CD4-positive, CD25-positive, alpha-beta regulatory T cell (primary cell): ENCODE results near the gene GJB2. TPM values are rescaled to one million over a fixed set of nuclear protein-coding genes. Genes with fewer than 3 reads are reported as not detected.

Source experiments
- ATAC-seq, 2 donors: fragments of 150-1000 bp; cut with Tn5 transposase; one replicate each; pipeline ENCODE4 v1.10.0; 2021; ENCODE audit warnings: low read depth in 2 of 2, moderate number of reproducible peaks in 2 of 2, moderate library complexity in 1 of 2
- DNase-seq, 3 donors: peaks; one replicate each; pipeline versions ENCODE4 v3.0.0 to v3.0.0-alpha.2; 2012 to 2022; ENCODE audit warnings: mixed read lengths in 1 of 3
- H3K27ac ChIP-seq: one replicate; pipeline ENCODE4 v1.7.0; 2013; ENCODE audit warnings: mild to moderate bottlenecking, low read length; ENCODE audit not compliant: insufficient read depth, poor library complexity, severe bottlenecking
- H3K27me3 ChIP-seq: one replicate; pipeline ENCODE4 v1.7.0; 2013; ENCODE audit warnings: low read length; ENCODE audit not compliant: control insufficient read depth, insufficient read depth
- H3K36me3 ChIP-seq: one replicate; pipeline ENCODE4 v1.7.0; 2013; ENCODE audit warnings: mild to moderate bottlenecking, low read length, moderate library complexity; ENCODE audit not compliant: control insufficient read depth, insufficient read depth
- H3K4me1 ChIP-seq: 2 replicates; pipeline ENCODE4 v1.7.0; 2013; ENCODE audit warnings: mild to moderate bottlenecking, low read length; ENCODE audit not compliant: insufficient read depth, control insufficient read depth, poor library complexity, severe bottlenecking
- H3K4me3 ChIP-seq: one replicate; pipeline ENCODE4 v1.7.0; 2013; ENCODE audit warnings: low read depth, mild to moderate bottlenecking, low read length, moderate library complexity
- H3K9me3 ChIP-seq, 2 experiments: 1 replicate in 1 of 2; 2 replicates in 1 of 2; pipeline ENCODE4 v1.7.0; 2013; ENCODE audit warnings: low read length in 2 of 2, mild to moderate bottlenecking in 1 of 2, moderate library complexity in 1 of 2; ENCODE audit not compliant: control insufficient read depth in 2 of 2
- H3K27ac Mint-ChIP-seq, 3 donors: one replicate each; pipeline ENCODE4 v1.8.0; 2020 to 2022; ENCODE audit warnings: mild to moderate bottlenecking in 3 of 3, mixed read lengths in 3 of 3, moderate library complexity in 2 of 3
- H3K27me3 Mint-ChIP-seq: one replicate; pipeline ENCODE4 v1.8.0; 2022; ENCODE audit warnings: mild to moderate bottlenecking, mixed read lengths
- H3K36me3 Mint-ChIP-seq: one replicate; pipeline ENCODE4 v1.8.0; 2020; ENCODE audit warnings: mixed read lengths
- H3K4me1 Mint-ChIP-seq, 4 donors: one replicate each; pipeline ENCODE4 v1.8.0; 2020 to 2022; ENCODE audit warnings: mixed read lengths in 4 of 4, mild to moderate bottlenecking in 1 of 4
- H3K4me3 Mint-ChIP-seq, 4 donors: one replicate each; pipeline ENCODE4 v1.8.0; 2020 to 2022; ENCODE audit warnings: mild to moderate bottlenecking in 4 of 4, mixed read lengths in 4 of 4, moderate library complexity in 3 of 4
- H3K9me3 Mint-ChIP-seq, 7 donors: one replicate each; pipeline ENCODE4 v1.8.0; 2020 to 2022; ENCODE audit warnings: mixed read lengths in 7 of 7, mild to moderate bottlenecking in 3 of 7, moderate library complexity in 2 of 7
- polyA plus RNA-seq, 4 donors: library from polyadenylated mRNA; unstranded; fragments of 300-500 nt; fragmentation: Illumina TruSeq; gene quantifications; one replicate each; pipeline ENCODE4 v1.2.3, GENCODE V29; 2021
- total RNA-seq: library from RNA; stranded (reverse); gene quantifications from one replicate; pipeline ENCODE4 v1.2.3, GENCODE V29; 2022

GJB2 gene
- total and polyA plus RNA-seq, 5 donors from 2014 or later = not detected

DNA sequence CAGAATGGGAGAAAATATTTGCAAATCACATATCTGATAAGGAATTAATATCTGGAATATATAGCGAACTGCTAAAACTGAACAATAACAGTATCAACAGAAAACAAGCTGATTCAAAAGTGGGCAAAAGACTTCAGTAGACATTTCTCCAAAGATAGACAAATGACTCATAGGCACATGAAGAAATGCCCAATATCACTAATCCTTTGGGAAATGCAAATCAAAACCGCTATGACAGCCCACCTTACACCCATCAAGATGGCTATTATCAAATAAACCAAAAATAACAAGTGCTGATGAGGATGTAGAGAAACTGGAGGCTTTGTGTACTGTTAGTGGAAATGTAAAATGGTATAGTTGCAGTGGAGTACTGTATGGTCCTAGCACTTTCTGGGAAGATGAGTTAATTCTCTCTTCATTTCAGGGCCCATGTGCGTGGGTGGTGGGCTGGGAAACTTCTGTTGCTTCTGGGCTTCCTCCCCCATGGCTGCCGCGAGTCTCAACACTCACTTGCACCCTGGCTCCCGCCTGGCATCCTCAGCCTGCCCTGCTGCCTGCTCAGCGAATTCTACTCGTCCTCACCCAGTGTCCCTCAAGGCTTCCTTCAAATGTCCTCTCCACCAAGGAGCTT, 19.5 kb downstream of the GJB2 start:
- Mint-ChIP-seq H3K27me3 (peaks cover 51% of the 10 kb centered on the region), H3K4me3 (no peak overlapping the region), H3K4me1 (peaks cover 7 to 18% (median 9%) of the 10 kb centered on the region in 4 donors), H3K27ac (no peak overlapping the region), H3K9me3 (no peaks in the 10 kb centered on the region), H3K36me3 (peaks cover 3% of the 10 kb centered on the region)
- Histone ChIP-seq H3K27ac (no peak overlapping the region), H3K27me3 (peaks cover 5% of the 10 kb centered on the region), H3K4me3 (no peak overlapping the region), H3K36me3 (no peaks in the 10 kb centered on the region), H3K9me3 (no peaks in the 10 kb centered on the region), H3K4me1 (peaks cover 3% of the 10 kb centered on the region)
- DNase-seq = no peak
- ATAC-seq = no peak

DNA sequence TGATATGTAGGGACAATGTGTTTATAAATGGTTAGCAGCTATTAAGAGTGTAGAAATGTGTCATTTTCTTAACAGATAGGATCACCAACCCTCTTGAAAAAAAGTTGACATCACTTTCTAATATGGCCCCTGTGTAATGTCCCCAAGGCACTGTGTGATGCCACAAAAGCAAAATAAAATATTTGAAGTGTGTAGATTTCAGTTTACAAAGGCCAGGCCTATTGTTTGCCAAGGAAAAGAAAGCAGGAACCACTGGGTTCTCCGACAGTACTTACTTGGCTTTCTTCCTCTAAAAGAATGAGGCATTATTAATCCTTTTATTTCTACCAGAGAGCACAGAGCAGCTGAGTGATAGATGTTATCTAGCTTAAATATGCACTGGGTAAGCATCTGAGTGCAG, 21.4 kb downstream of the GJB2 start:
- no peak overlapping the region for H3K27ac Mint-ChIP-seq
- peaks cover 42% of the 10 kb centered on the region for H3K27me3 Mint-ChIP-seq
- no peak for ATAC-seq
- peaks cover 7 to 14% (median 9%) of the 10 kb centered on the region in 4 donors for H3K4me1 Mint-ChIP-seq
- peaks cover 3% of the 10 kb centered on the region for H3K36me3 Mint-ChIP-seq
- H3K9me3 Mint-ChIP-seq = no peaks in the 10 kb centered on the region
- Histone ChIP-seq H3K27me3 (peaks cover 10% of the 10 kb centered on the region), H3K4me3 (no peak overlapping the region), H3K36me3 (no peaks in the 10 kb centered on the region), H3K9me3 (no peaks in the 10 kb centered on the region), H3K4me1 (peaks cover 3% of the 10 kb centered on the region), H3K27ac (no peak overlapping the region)
- no peak for DNase-seq
- no peak overlapping the region for H3K4me3 Mint-ChIP-seq

- no peaks in the 10 kb centered on the region for H3K9me3 ChIP-seq
- peaks cover 39% of the 10 kb centered on the region for H3K27me3 Mint-ChIP-seq
- H3K36me3 ChIP-seq = no peaks in the 10 kb centered on the region
- no peaks in the 10 kb centered on the region for H3K9me3 Mint-ChIP-seq
- no peak overlapping the region for H3K27ac Mint-ChIP-seq
- H3K36me3 Mint-ChIP-seq = no peaks in the 10 kb centered on the region
- H3K4me1 ChIP-seq = peaks cover 3% of the 10 kb centered on the region
- DNase-seq (no peak), ATAC-seq (no peak)
- H3K27ac ChIP-seq = no peak overlapping the region
- no peak overlapping the region for H3K4me3 Mint-ChIP-seq
- peaks cover 12% of the 10 kb centered on the region for H3K27me3 ChIP-seq
- H3K4me3 ChIP-seq = no peak overlapping the region
- H3K4me1 Mint-ChIP-seq = peaks cover 5 to 13% (median 9%) of the 10 kb centered on the region in 4 donors
Measured at GRCh38 chr13:20170921-20171320, 21.8 kb downstream of the GJB2 start.

- DNase-seq = no peak
- H3K36me3 Mint-ChIP-seq = no peaks in the 10 kb centered on the region
- H3K27me3 ChIP-seq = peaks cover 8% of the 10 kb centered on the region
- peaks cover 2 to 3% (median 2%) of the 10 kb centered on the region in 4 donors for H3K4me1 Mint-ChIP-seq
- H3K4me1 ChIP-seq = peaks cover 2% of the 10 kb centered on the region
- no peak overlapping the region for H3K27ac ChIP-seq
- H3K9me3 Mint-ChIP-seq = peaks cover 0 to 1% (median 0%) of the 10 kb centered on the region in 7 donors
- H3K27me3 Mint-ChIP-seq = peaks cover 47% of the 10 kb centered on the region
- ATAC-seq = no peak
- no peaks in the 10 kb centered on the region for H3K36me3 ChIP-seq
- H3K9me3 ChIP-seq = no peaks in the 10 kb centered on the region
- H3K4me3 ChIP-seq = no peak overlapping the region
- no peak overlapping the region for H3K4me3 Mint-ChIP-seq
- no peak overlapping the region for H3K27ac Mint-ChIP-seq
Measured at GRCh38 chr13:20168396-20168795, 24.3 kb downstream of the GJB2 start.

DNA sequence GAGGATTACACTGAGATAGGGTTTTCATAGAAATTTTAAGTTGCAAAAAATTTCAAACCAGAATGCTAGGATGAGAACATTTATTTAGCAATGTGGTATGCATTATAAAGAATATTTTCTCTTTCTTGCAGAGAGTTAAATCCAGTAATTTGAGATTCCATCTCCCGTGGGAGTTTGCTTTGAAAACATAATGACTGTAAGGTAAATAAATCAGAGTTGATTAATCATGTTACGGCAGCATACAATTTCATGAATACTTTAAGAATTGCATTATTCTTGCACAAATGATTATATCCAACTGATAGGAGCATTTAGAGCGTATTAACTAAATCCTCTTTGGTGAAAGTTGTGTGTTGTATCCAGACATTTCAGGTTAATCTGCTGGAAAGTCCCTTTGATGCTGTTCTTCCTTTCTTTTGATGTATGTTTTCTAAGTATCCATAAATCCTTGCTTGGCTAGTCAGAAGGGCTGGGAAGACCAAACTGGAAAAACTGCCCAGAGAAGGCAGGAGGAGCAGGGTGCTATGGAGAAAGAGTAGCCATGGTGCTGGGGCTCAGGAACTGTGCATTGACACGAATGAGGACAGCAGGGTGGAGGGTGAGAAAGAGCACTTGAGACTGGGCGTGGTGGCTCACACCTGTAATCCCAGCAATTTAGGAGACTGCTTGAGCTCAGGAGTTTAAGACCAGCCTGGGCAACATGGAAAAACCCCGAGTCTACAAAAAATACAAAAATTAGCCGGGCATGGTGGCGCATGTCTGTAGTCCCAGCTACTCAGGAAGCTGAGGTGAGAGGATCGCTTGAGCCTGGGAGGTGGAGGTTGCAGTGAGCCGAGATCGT, 27.1 kb downstream of the GJB2 start:
- Histone ChIP-seq H3K4me3 (no peak overlapping the region), H3K9me3 (no peaks in the 10 kb centered on the region), H3K4me1 (peaks cover 22% of the 10 kb centered on the region), H3K27me3 (peaks cover 17% of the 10 kb centered on the region), H3K27ac (no peak overlapping the region), H3K36me3 (no peaks in the 10 kb centered on the region)
- H3K4me1 Mint-ChIP-seq = peaks cover 5 to 11% (median 8%) of the 10 kb centered on the region in 4 donors
- no peak overlapping the region for H3K4me3 Mint-ChIP-seq
- peaks cover 0 to 2% (median 0%) of the 10 kb centered on the region in 7 donors for H3K9me3 Mint-ChIP-seq
- no peak for DNase-seq
- peaks cover 53% of the 10 kb centered on the region for H3K27me3 Mint-ChIP-seq
- ATAC-seq = no peak
- H3K36me3 Mint-ChIP-seq = no peaks in the 10 kb centered on the region
- H3K27ac Mint-ChIP-seq = no peak overlapping the region

GRCh38 chr13:20161951-20162300, 30.8 kb downstream of the GJB2 start:
- H3K27me3 ChIP-seq = peaks cover 40% of the 10 kb centered on the region
- ATAC-seq (no peak), DNase-seq (no peak)
- H3K36me3 ChIP-seq = no peaks in the 10 kb centered on the region
- peaks cover 0 to 2% (median 0%) of the 10 kb centered on the region in 7 donors for H3K9me3 Mint-ChIP-seq
- H3K4me1 ChIP-seq = peaks cover 31% of the 10 kb centered on the region
- H3K4me3 Mint-ChIP-seq = peak overlapping the region; percentile 71 to 84 (median 75)
- H3K4me1 Mint-ChIP-seq = peaks cover 9 to 24% (median 17%) of the 10 kb centered on the region in 4 donors
- no peaks in the 10 kb centered on the region for H3K36me3 Mint-ChIP-seq
- no peak overlapping the region for H3K27ac ChIP-seq
- H3K27me3 Mint-ChIP-seq = peaks cover 59% of the 10 kb centered on the region
- no peaks in the 10 kb centered on the region for H3K9me3 ChIP-seq
- H3K27ac Mint-ChIP-seq = no peak overlapping the region
- H3K4me3 ChIP-seq = no peak overlapping the region

DNA sequence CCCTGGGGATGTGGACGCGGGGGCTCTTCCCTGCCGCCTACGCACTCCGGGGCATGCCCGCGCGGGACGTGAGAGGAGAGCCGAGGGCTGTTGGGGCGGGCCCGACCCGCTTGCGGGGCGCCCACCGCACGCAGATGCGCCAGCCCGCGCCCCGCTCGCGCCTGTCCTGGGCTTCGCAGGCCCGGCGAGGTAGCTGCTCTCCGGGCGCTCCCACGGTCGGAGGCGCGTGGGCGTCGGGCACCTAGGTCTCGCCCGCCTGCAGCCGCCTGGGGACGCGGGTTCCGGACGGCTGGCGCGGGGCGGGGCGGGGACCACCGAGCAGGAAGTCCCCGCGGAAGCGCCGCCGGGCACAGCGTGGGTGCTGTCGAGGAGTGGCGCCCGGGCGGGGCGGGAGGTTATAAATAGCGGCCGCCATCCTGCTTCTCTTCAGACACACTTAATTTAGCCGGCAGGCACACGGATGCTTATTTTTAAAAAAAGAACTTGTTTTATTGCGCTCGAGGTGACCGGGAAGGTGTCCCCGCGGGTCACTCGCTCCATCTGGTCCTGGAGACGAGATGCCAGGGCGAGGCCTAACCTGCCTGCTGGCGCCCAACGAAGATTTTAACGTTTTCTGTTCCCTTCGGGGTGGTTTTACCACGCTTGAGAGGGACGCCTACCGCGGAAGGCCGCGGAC, 31.3 kb downstream of the GJB2 start:
- Mint-ChIP-seq H3K9me3 (peaks cover 0 to 2% (median 0%) of the 10 kb centered on the region in 7 donors), H3K4me1 (peaks cover 9 to 24% (median 17%) of the 10 kb centered on the region in 4 donors), H3K4me3 (peak overlapping the region; percentile 71 to 84 (median 75)), H3K36me3 (no peaks in the 10 kb centered on the region), H3K27ac (no peak overlapping the region), H3K27me3 (peaks cover 63% of the 10 kb centered on the region)
- H3K36me3 ChIP-seq = no peaks in the 10 kb centered on the region
- peaks cover 31% of the 10 kb centered on the region for H3K4me1 ChIP-seq
- no peak overlapping the region for H3K27ac ChIP-seq
- H3K9me3 ChIP-seq = no peaks in the 10 kb centered on the region
- H3K4me3 ChIP-seq = no peak overlapping the region
- ATAC-seq (peak; percentile 54 to 63), DNase-seq (peak; percentile 22 to 81 (median 45))
- H3K27me3 ChIP-seq = peaks cover 36% of the 10 kb centered on the region
